Lower leg skin (tissue), 3 donors: ENCODE results near the gene PGA5.

Experiments
- CTCF ChIP-seq, 3 donors: fragments of 450-650 bp; IDR thresholded peaks; one replicate each; pipeline ENCODE4 v1.5.1; 2016; ENCODE audit warnings: antibody characterized with exemption in 3 of 3, mild to moderate bottlenecking in 3 of 3, moderate library complexity in 2 of 3
- POLR2A ChIP-seq, 2 donors: fragments of 450-650 bp; IDR thresholded peaks; one replicate each; pipeline ENCODE4 v1.6.1; 2016 to 2017; ENCODE audit warnings: antibody characterized with exemption in 2 of 2, mild to moderate bottlenecking in 1 of 2, moderate library complexity in 1 of 2

- TF ChIP-seq CTCF (IDR thresholded peaks at IDR 0.05), result no peak
- TF ChIP-seq POLR2A (IDR thresholded peaks at IDR 0.05), result no peak
These were observed 18.4 kb downstream of the PGA5 start for GRCh38 chr11:61259363-61259762.
